ENCODE data around the gene CFC1.
"Not testable (repeated sequence)": the region's sequence is repeated elsewhere in the genome, so short reads cannot be mapped to it uniquely, and the experiment has no call there.

CFC1 gene

DNA sequence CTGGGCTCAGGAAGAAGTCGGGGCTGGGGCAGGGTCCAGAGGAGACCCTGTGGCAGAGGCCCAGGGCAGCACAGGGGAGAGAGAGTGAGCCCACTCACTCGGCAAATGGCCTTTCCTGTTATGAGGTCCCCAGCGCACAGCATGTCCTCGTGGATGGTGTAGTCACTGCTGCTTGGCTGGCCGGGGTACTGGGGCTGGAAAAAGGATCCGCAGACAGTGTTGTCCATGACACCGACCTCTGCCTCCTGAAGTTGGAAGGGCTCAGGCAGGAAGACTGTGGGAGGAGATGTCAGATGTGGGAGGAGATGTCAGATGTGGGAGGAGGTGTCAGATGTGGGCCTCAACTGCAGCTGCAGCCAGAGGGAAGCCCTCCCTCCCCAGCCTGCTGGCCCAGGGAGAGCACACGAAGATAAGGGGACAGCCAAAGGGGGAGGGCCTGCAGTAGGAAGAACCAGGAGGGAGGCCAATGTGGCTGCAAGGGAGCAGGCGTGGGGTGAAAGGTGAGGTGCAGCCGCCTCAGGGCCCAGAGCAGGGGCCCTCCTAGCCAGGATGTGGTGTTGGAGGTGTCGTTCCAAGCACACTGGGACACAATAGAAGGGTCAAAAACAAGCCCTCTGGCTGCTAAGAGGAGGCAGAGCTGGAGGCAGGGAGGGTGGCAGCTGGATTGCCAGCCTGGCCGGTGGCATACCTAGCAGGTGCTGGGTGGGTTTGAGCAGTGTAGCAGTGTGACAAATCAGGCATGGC is 55.4 kb downstream of the CFC1 start:
- DNase-seq (ENCODE audit: low read depth, low spot score); in situ Hi-C loops (cut with HindIII; ENCODE audit: low sequenced_read_pairs); H3K4me3 ChIP-seq (ENCODE audit: low read depth, low read length): not testable (repeated sequence)

DNA sequence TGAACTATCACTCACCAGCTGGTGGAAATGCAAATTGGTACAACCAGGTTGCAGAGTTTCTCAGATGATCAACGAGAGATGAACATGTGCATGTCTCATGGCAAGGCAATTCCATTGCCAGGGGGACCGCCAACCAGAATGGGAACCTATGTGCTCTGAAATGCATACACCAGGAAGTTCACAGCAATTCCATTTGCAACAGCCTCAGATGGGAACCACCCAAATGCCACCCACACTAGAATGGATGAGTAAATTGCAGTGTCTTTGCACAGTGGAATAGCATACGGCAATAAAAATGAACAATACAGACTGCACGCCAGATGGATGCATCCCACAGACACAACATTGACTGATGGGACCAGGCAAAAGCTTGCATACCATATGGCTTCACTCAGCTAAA is 56.6 kb downstream of the CFC1 start:
- in situ Hi-C loops (cut with HindIII; ENCODE audit: low sequenced_read_pairs); H3K4me3 ChIP-seq (ENCODE audit: low read depth, low read length); DNase-seq (ENCODE audit: low read depth, low spot score): not testable (repeated sequence)

Measured in astrocyte of the spinal cord (primary cell).